Measurements from ENCODE around the gene TRIM69.

DNA sequence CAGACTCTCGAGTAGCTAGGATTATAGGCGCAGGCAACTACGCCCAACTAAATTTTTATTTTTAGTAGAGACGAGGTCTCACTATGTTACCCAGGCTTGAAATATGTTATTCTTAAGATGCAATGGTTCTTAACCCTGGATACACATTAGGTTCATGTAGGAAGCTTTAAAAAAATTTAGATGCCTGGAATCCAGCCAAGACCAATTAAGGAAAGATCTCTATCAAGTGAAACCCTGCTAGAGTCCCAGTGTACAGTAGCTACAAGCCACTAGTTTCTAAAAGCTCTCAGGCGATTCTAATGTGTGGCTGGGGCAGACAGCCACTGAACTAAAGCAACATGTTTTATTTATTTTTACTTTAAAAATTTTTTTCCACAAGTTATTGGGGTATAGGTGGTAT is 33.2 kb downstream of the TRIM69 start:
- TF ChIP-seq, protein P1, sequence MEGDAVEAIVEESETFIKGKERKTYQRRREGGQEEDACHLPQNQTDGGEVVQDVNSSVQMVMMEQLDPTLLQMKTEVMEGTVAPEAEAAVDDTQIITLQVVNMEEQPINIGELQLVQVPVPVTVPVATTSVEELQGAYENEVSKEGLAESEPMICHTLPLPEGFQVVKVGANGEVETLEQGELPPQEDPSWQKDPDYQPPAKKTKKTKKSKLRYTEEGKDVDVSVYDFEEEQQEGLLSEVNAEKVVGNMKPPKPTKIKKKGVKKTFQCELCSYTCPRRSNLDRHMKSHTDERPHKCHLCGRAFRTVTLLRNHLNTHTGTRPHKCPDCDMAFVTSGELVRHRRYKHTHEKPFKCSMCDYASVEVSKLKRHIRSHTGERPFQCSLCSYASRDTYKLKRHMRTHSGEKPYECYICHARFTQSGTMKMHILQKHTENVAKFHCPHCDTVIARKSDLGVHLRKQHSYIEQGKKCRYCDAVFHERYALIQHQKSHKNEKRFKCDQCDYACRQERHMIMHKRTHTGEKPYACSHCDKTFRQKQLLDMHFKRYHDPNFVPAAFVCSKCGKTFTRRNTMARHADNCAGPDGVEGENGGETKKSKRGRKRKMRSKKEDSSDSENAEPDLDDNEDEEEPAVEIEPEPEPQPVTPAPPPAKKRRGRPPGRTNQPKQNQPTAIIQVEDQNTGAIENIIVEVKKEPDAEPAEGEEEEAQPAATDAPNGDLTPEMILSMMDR (conservative IDR thresholded peaks at IDR 0.05; ENCODE audit: low read depth, low read length) = no peak
- no peak for TF ChIP-seq EZH2 (IDR thresholded peaks at IDR 0.05; ENCODE audit: borderline replicate concordance, low read depth, low read length, poor library complexity, severe bottlenecking)
